SK-N-SH (cell line): ENCODE measurements around the gene RPP25. TPM values are rescaled to one million over a fixed set of nuclear protein-coding genes. Genes with fewer than 3 reads are reported as not detected.
A peak's percentile ranks its signal among the peaks of the same experiment; 100 is the strongest.

Experiments
- CTCF ChIA-PET: fragments of 300-600, 350-600 bp; formaldehyde crosslinking; extraction: SDS; loops from one replicate; lab custom pipeline; 2021; lab: Yijun Ruan, JAX
- POLR2A ChIA-PET: fragments of 350-600 bp; sonication (Branson Sonifier 250); formaldehyde crosslinking; extraction: SDS; loops from one replicate; lab custom pipeline; 2020; ENCODE audit warnings: antibody characterized with exemption, inconsistent platforms; lab: Yijun Ruan, JAX
- DNase-seq: peaks from one replicate; pipeline ENCODE4 v3.0.0; 2012
- H2AFZ ChIP-seq: fragments of 200-600 bp; sonication (generic); 2 replicates; pipeline ENCODE4 v1.8.1; 2016; ENCODE audit warnings: antibody characterized with exemption, mild to moderate bottlenecking, low read depth
- H3F3A ChIP-seq: fragments of 200-600 bp; sonication (generic); replicated peaks from 2 replicates; pipeline ENCODE3; 2016; ENCODE audit warnings: antibody characterized with exemption, mild to moderate bottlenecking; ENCODE audit not compliant: insufficient read depth
- H3K27ac ChIP-seq, 2 experiments: fragments of 200-500 bp in 1 of 2; fragments of 200-600 bp in 1 of 2; sonication (Bioruptor generic) in 1 of 2; sonication (generic), shearing (Covaris generic) in 1 of 2; 2 replicates each; pipeline versions ENCODE4 v1.5.1 to v1.6.1; 2014 to 2016; ENCODE audit warnings: low read depth in 2 of 2, inconsistent platforms in 1 of 2, low read length in 1 of 2, mild to moderate bottlenecking in 1 of 2, mixed read lengths in 1 of 2
- H3K27me3 ChIP-seq: fragments of 200-600 bp; sonication (generic), shearing (Covaris generic); 2 replicates; pipeline ENCODE4 v1.6.1; 2016; ENCODE audit warnings: mixed run types; ENCODE audit not compliant: insufficient read depth
- H3K36me3 ChIP-seq, 2 experiments: fragments of 200-500 bp in 1 of 2; fragments of 200-600 bp in 1 of 2; sonication (Bioruptor generic) in 1 of 2; sonication (generic) in 1 of 2; replicated peaks in 1 of 2; 2 replicates each; pipeline versions ENCODE3 to v1.5.1; 2014 to 2016; ENCODE audit warnings: low read length in 1 of 2, mild to moderate bottlenecking in 1 of 2; ENCODE audit not compliant: insufficient read depth in 2 of 2, control insufficient read depth in 1 of 2
- H3K4me1 ChIP-seq, 2 experiments: fragments of 200-500 bp in 1 of 2; fragments of 200-600 bp in 1 of 2; sonication (Bioruptor generic) in 1 of 2; sonication (generic), shearing (Covaris generic) in 1 of 2; 2 replicates each; pipeline versions ENCODE4 v1.5.1 to v1.6.1; 2014 to 2016; ENCODE audit warnings: low read depth in 1 of 2, low read length in 1 of 2, mixed run types in 1 of 2; ENCODE audit not compliant: insufficient read depth in 2 of 2, control insufficient read depth in 1 of 2
- H3K4me2 ChIP-seq: fragments of 200-600 bp; sonication (generic), shearing (Covaris generic); 2 replicates; pipeline ENCODE4 v1.6.1; 2017; ENCODE audit warnings: mixed run types
- H3K4me3 ChIP-seq, 2 experiments: fragments of 200-500 bp in 1 of 2; fragments of 200-600 bp in 1 of 2; sonication (Bioruptor generic) in 1 of 2; sonication (generic), shearing (Covaris generic) in 1 of 2; 2 replicates each; pipeline versions ENCODE4 v1.5.1 to v1.8.1; 2014 to 2016; ENCODE audit warnings: low read depth in 2 of 2, inconsistent platforms in 1 of 2, low read length in 1 of 2, mild to moderate bottlenecking in 1 of 2, mixed read lengths in 1 of 2, moderate library complexity in 1 of 2
- H3K79me2 ChIP-seq: fragments of 200-600 bp; sonication (generic); 2 replicates; pipeline ENCODE4 v1.8.1; 2017; ENCODE audit warnings: mild to moderate bottlenecking; ENCODE audit not compliant: insufficient read depth
- H3K9ac ChIP-seq: fragments of 200-600 bp; sonication (generic); 2 replicates; pipeline ENCODE4 v1.6.1; 2017; ENCODE audit warnings: mixed run types
- H3K9me2 ChIP-seq: fragments of 200-600 bp; sonication (generic); 2 replicates; pipeline ENCODE4 v1.6.1; 2017; ENCODE audit warnings: mixed run types
- H3K9me3 ChIP-seq: fragments of 200-600 bp; sonication (generic); 2 replicates; pipeline ENCODE4 v1.6.1; 2017; ENCODE audit warnings: mixed run types, mild to moderate bottlenecking, moderate library complexity
- H4K20me1 ChIP-seq: fragments of 200-600 bp; sonication (generic); 2 replicates; pipeline ENCODE4 v1.6.1; 2017; ENCODE audit warnings: mild to moderate bottlenecking, mixed run types; ENCODE audit not compliant: insufficient read depth
- FOXM1 ChIP-seq: IDR thresholded peaks from 2 replicates; pipeline ENCODE4 v1.4.0; 2012; ENCODE audit warnings: low read depth, mild to moderate bottlenecking
- GABPA ChIP-seq: IDR thresholded peaks from 2 replicates; pipeline ENCODE4 v1.4.0; 2012; ENCODE audit warnings: low read depth, mild to moderate bottlenecking
- IRF3 ChIP-seq: fragments of 150-350 bp; IDR thresholded peaks from 2 replicates; pipeline ENCODE4 v1.6.1; 2016; ENCODE audit warnings: mild to moderate bottlenecking, low read depth, low read length
- MXI1 ChIP-seq: IDR thresholded peaks from 2 replicates; pipeline ENCODE4 v1.6.1; 2012; ENCODE audit warnings: mild to moderate bottlenecking, low read depth, low read length, improper control_type of control experiment
- NRF1 ChIP-seq: IDR thresholded peaks from 2 replicates; pipeline ENCODE4 v1.6.1; 2012; ENCODE audit warnings: low read depth, mild to moderate bottlenecking, low read length
- RAD21 ChIP-seq: IDR thresholded peaks from 2 replicates; pipeline ENCODE4 v1.6.1; 2012; ENCODE audit warnings: mild to moderate bottlenecking, low read length
- REST ChIP-seq: IDR thresholded peaks from 2 replicates; pipeline ENCODE4 v1.6.1; 2012; ENCODE audit warnings: mild to moderate bottlenecking, low read depth, low read length, moderate library complexity
- RXRA ChIP-seq: IDR thresholded peaks from 2 replicates; pipeline ENCODE4 v1.4.0; 2012; ENCODE audit warnings: low read depth, mild to moderate bottlenecking, borderline replicate concordance
- TEAD4 ChIP-seq: IDR thresholded peaks from 2 replicates; pipeline ENCODE4 v1.4.0; 2012; ENCODE audit warnings: mild to moderate bottlenecking, borderline replicate concordance; ENCODE audit not compliant: insufficient read depth
- USF1 ChIP-seq: IDR thresholded peaks from 2 replicates; pipeline ENCODE4 v1.4.0; 2012; ENCODE audit warnings: low read depth, borderline replicate concordance
- WGBS: methylation state at CpG from one replicate; pipeline ENCODE4 v1.1.6; 2017; ENCODE audit warnings: low lambda C conversion rate; 5-methylcytosine and 5-hydroxymethylcytosine counted together
- polyA plus RNA-seq, 3 experiments: library from polyadenylated mRNA; depleted of rRNA; stranded (reverse); fragments of >200 nt; gene quantifications; 2 replicates each; pipeline ENCODE4 v1.2.3, GENCODE V29; 2012

RPP25 gene
- polyA plus RNA-seq, 1 of the 3 experiments (the other 2 are of a cell fraction), result 1.7 TPM

- DNase-seq, result peak; percentile 62
- Histone ChIP-seq H3K4me2 (no peak overlapping the region), H3K4me1 (peaks cover 0 to 48% of the 10 kb centered on the region in 2 experiments; a peak in 1 of 4 replicates), H3K27me3 (no peaks in the 10 kb centered on the region; the same call in 1 of the 2 replicates), H3K9me3 (no peaks in the 10 kb centered on the region), H3K27ac (no peak overlapping the region), H4K20me1 (no peaks in the 10 kb centered on the region), H3K9me2 (no peaks in the 10 kb centered on the region), H3K4me3 (no peak overlapping the region), H2AFZ (0 out of 2 replicates have a peak overlapping the region, but pooled peaks have one; percentile 19), H3K79me2 (no peaks in the 10 kb centered on the region), H3K9ac (no peak overlapping the region), H3F3A (no peaks in the 10 kb centered on the region), H3K36me3 (no peaks in the 10 kb centered on the region)
- TF ChIP-seq USF1 (no peak), MXI1 (no peak), NRF1 (no peak), IRF3 (no peak), RAD21 (no peak), GABPA (no peak), REST (no peak), RXRA (no peak), FOXM1 (no peak), TEAD4 (no peak)
- 35% methylated on average over 17 of the region's 28 CpGs for WGBS
- POLR2A ChIA-PET, result interaction anchor here (1.1 to 5.5 kb wide), 2 partner anchors 13 to 37 kb away, joined by 5 to 47 read pairs; partner anchors contain the start of gene SCAMP5
- CTCF ChIA-PET, result interaction anchor here (0.7 to 1.9 kb wide), 5 partner anchors 8 to 190 kb away, joined by 3 to 5 read pairs (median 3); no protein-coding TSS in a partner anchor
Measured at GRCh38 chr15:74958320-74958907, 1.8 kb upstream of the RPP25 start.
